Measurements from ENCODE around the gene STKLD1. TPM values are rescaled to one million over a fixed set of nuclear protein-coding genes. Genes with fewer than 3 reads are reported as not detected.

STKLD1 gene
- polyA plus RNA-seq, 2 of the 4 experiments (the other 2 are of a cell fraction), result 1.1 to 1.2 TPM

GRCh38 chr9:133357656-133358055 is 18.5 kb upstream of the STKLD1 start:
- POLR2A ChIA-PET, result interaction anchor here (2.0 kb wide), 1 partner anchor 10 kb away, joined by 27 read pairs; the partner anchor contains the start of genes MED22 and RPL7A
- CTCF ChIA-PET, result interaction anchor here (0.9 to 7.5 kb wide), 5 partner anchors 9 to 129 kb away, joined by 3 to 59 read pairs (median 16); no protein-coding TSS in a partner anchor

GRCh38 chr9:133359399-133360175 is 16.6 kb upstream of the STKLD1 start:
- H3K4me1 ChIP-seq, result peaks cover 14% of the 10 kb centered on the region; the same call in 1 of the 3 replicates
- ChIA-PET POLR2A (interaction anchor here (0.6 to 1.2 kb wide), 3 partner anchors 11 to 127 kb away, joined by 3 to 5 read pairs (median 3); partner anchors contain the start of genes MED22 and RPL7A), CTCF (interaction anchor here (0.7 to 7.5 kb wide), 12 partner anchors 7 to 367 kb away, joined by 3 to 59 read pairs (median 6); partner anchors contain the start of genes CACFD1 and SLC2A6)
- H3K9me3 ChIP-seq, result no peaks in the 10 kb centered on the region
- FAIRE-seq (no peak), DNase-seq (ENCODE audit: low read depth in 1 of 2, low spot score in 1 of 2) (no peak), ATAC-seq (peak in 1 of 2 experiments; percentile 34; a peak in 3 of 6 replicates)
- no peak overlapping the region for H3K4me2 ChIP-seq
- H3K4me3 ChIP-seq, result no peak overlapping the region
- WGBS (ENCODE audit: missing lambda C conversion rate), result 80% methylated on average over 20 of the region's 20 CpGs
- no peak overlapping the region for H3K27ac ChIP-seq
- TF ChIP-seq ELK1 (IDR thresholded peaks at IDR 0.05; ENCODE audit: low read depth, low read length) (no peak), FOXS1 (CRISPR knock-in tag; IDR thresholded peaks at IDR 0.05) (no peak), ATOH8 (CRISPR knock-in tag; IDR thresholded peaks at IDR 0.05; ENCODE audit: low read depth) (no peak), HES2 (IDR thresholded peaks at IDR 0.05) (no peak), E2F6 (IDR thresholded peaks at IDR 0.05; ENCODE audit: borderline replicate concordance, low read depth) (no peak), CTCF (IDR thresholded peaks at IDR 0.05) (peak; percentile 2; the same call in 2 of the 3 replicates), RAD21 (conservative IDR thresholded peaks at IDR 0.05 in 1 of 2, IDR thresholded peaks at IDR 0.05 in 1 of 2) (peak; percentile 53 to 56), MYC (IDR thresholded peaks at IDR 0.05; ENCODE audit: borderline replicate concordance, low read length) (no peak), JUN (IDR thresholded peaks at IDR 0.05) (no peak), SMC3 (IDR thresholded peaks at IDR 0.05) (peak; percentile 25; the same call in 1 of the 3 replicates), CBX8 (IDR thresholded peaks at IDR 0.05) (no peak), RNF2 (IDR thresholded peaks at IDR 0.05; ENCODE audit: borderline replicate concordance, low read depth) (no peak), HEYL (CRISPR knock-in tag; IDR thresholded peaks at IDR 0.05) (no peak)

More at GRCh38 chr9:133357656-133358055, 18.5 kb upstream of the STKLD1 start:
- H3K4me2 ChIP-seq, result peak overlapping the region; percentile 82
- ATAC-seq (no peak), FAIRE-seq (no peak), DNase-seq (ENCODE audit: low read depth in 1 of 2, low spot score in 1 of 2) (no peak)
- H3K27ac ChIP-seq, result no peak overlapping the region
- H3K4me1 ChIP-seq, result peaks cover 14% of the 10 kb centered on the region; the same call in 1 of the 3 replicates
- no peak overlapping the region for H3K4me3 ChIP-seq
- no peak for TF ChIP-seq HMGXB4 (CRISPR knock-in tag; IDR thresholded peaks at IDR 0.05; ENCODE audit: borderline replicate concordance)
- TF ChIP-seq KDM5A (IDR thresholded peaks at IDR 0.05), result no peak
- TF ChIP-seq CHD4 (IDR thresholded peaks at IDR 0.05; ENCODE audit: borderline replicate concordance), result no peak
- TF ChIP-seq FOXS1 (CRISPR knock-in tag; IDR thresholded peaks at IDR 0.05), result no peak
- no peak for TF ChIP-seq BHLHE40 (IDR thresholded peaks at IDR 0.05; ENCODE audit: low read depth, low read length)
- TF ChIP-seq NFE2L2 (conservative IDR thresholded peaks at IDR 0.05; ENCODE audit: low read length), result no peak
- no peak for TF ChIP-seq POLR2A (IDR thresholded peaks at IDR 0.05; ENCODE audit: low read length)
- TF ChIP-seq FOSB (CRISPR knock-in tag; IDR thresholded peaks at IDR 0.05), result no peak
- no peak for TF ChIP-seq CBX8 (IDR thresholded peaks at IDR 0.05)
- no peak for TF ChIP-seq ATOH8 (CRISPR knock-in tag; IDR thresholded peaks at IDR 0.05; ENCODE audit: low read depth)
- no peak for TF ChIP-seq KDM1A (IDR thresholded peaks at IDR 0.05; ENCODE audit: low read depth)
- TF ChIP-seq JUN (IDR thresholded peaks at IDR 0.05), result no peak
- TF ChIP-seq ESRRA (IDR thresholded peaks at IDR 0.05; ENCODE audit: borderline replicate concordance, low read length), result no peak
- TF ChIP-seq ZSCAN20 (CRISPR knock-in tag; IDR thresholded peaks at IDR 0.05), result no peak
- TF ChIP-seq EHMT2 (IDR thresholded peaks at IDR 0.05; ENCODE audit: low read depth), result no peak
- no peak for TF ChIP-seq MYC (IDR thresholded peaks at IDR 0.05; ENCODE audit: borderline replicate concordance, low read length)
- no peak for TF ChIP-seq HEYL (CRISPR knock-in tag; IDR thresholded peaks at IDR 0.05)
- no peak for TF ChIP-seq E2F6 (IDR thresholded peaks at IDR 0.05; ENCODE audit: borderline replicate concordance, low read depth)
- TF ChIP-seq HOXB5 (CRISPR knock-in tag; IDR thresholded peaks at IDR 0.05), result no peak
- H3K9me3 ChIP-seq, result no peaks in the 10 kb centered on the region
- 88% methylated on average over 12 of the region's 14 CpGs for WGBS (ENCODE audit: missing lambda C conversion rate)

Data from A549 (cell line).